HG03442 (cell line): ENCODE measurements around the gene PLEKHG2.

Source experiments
- ATAC-seq: cut with Tn5 transposase; IDR thresholded peaks from one replicate; pipeline ENCODE4 v1.9.1; 2021; ENCODE audit warnings: mild to moderate bottlenecking, moderate library complexity; ENCODE audit not compliant: unreplicated experiment

The PLEKHG2 gene

GRCh38 chr19:39473443-39473960 is 61.0 kb downstream of the PLEKHG2 start:
- ATAC-seq, result no peak

DNA sequence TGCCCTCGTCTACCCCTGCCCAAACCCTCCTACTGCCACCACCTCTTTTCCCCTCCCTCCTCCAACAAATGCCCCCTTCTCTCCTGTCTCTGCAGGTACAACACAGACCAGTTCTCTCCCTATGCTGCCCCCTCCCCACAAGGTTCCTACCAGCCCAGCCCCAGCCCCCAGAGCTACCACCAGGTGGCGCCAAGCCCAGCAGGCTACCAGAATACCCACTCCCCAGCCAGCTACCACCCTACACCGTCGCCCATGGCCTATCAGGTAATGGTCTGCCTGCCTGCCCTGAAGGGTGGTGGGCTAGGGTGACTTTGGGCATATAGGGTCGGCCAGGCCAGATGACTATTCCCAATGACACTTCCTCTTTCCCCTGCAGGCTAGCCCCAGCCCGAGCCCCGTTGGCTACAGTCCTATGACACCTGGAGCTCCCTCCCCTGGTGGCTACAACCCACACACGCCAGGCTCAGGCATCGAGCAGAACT is 61.7 kb downstream of the PLEKHG2 start:
- ATAC-seq, result no peak

GRCh38 chr19:39475748-39476147 is 63.3 kb downstream of the PLEKHG2 start:
- no peak for ATAC-seq
